Measurements from ENCODE around the gene BMP2K.

- TF ChIP-seq POLR2AphosphoS5 (IDR thresholded peaks at IDR 0.05) (no peak), POLR2A (IDR thresholded peaks at IDR 0.05) (no peak)
Observed at GRCh38 chr4:78779280-78779679, 3.1 kb downstream of the BMP2K start.

Measured in stomach (tissue), 4 donors.